Osteocyte (in vitro differentiated cells): ENCODE measurements around the gene RALGPS2. TPM values are rescaled to one million over a fixed set of nuclear protein-coding genes. Genes with fewer than 3 reads are reported as not detected.

Experiments
- DNase-seq: peaks from one replicate; pipeline ENCODE4 v3.0.0; 2021; ENCODE audit warnings: mixed read lengths; ENCODE audit not compliant: unreplicated experiment; ENCODE audit errors: extremely low spot score
- H3K27ac Mint-ChIP-seq: one replicate; pipeline ENCODE4 v1.8.0; 2021; ENCODE audit warnings: mild to moderate bottlenecking, mixed read lengths; ENCODE audit not compliant: unreplicated experiment
- H3K27me3 Mint-ChIP-seq: one replicate; pipeline ENCODE4 v1.8.0; 2021; ENCODE audit warnings: mixed read lengths; ENCODE audit not compliant: unreplicated experiment
- H3K36me3 Mint-ChIP-seq: one replicate; pipeline ENCODE4 v1.8.0; 2021; ENCODE audit warnings: mixed read lengths; ENCODE audit not compliant: unreplicated experiment
- H3K4me1 Mint-ChIP-seq: one replicate; pipeline ENCODE4 v1.8.0; 2021; ENCODE audit warnings: mixed read lengths; ENCODE audit not compliant: unreplicated experiment
- H3K4me3 Mint-ChIP-seq: one replicate; pipeline ENCODE4 v1.8.0; 2021; ENCODE audit warnings: mild to moderate bottlenecking, moderate library complexity, mixed read lengths; ENCODE audit not compliant: unreplicated experiment
- H3K9me3 Mint-ChIP-seq: one replicate; pipeline ENCODE4 v1.8.0; 2021; ENCODE audit warnings: mixed read lengths; ENCODE audit not compliant: unreplicated experiment
- total RNA-seq: library from RNA; stranded (reverse); gene quantifications from 2 replicates; pipeline ENCODE4 v1.2.1, GENCODE V29; 2021
- TF ChIP-seq, protein P1 (sequence below): fragments of 200-600 bp; sonication (generic); IDR thresholded peaks from 2 replicates; pipeline ENCODE4 v1.5.0; 2021; ENCODE audit warnings: antibody characterized with exemption, mild to moderate bottlenecking, moderate library complexity

Gene RALGPS2
- total RNA-seq, 1 donor from 2014 or later: 6.5 TPM

GRCh38 chr1:178726545-178726944 is 1.5 kb downstream of the RALGPS2 start:
- Mint-ChIP-seq H3K4me3 (peak overlapping the region; percentile 80), H3K9me3 (no peaks in the 10 kb centered on the region), H3K27me3 (no peaks in the 10 kb centered on the region), H3K4me1 (peaks cover 19% of the 10 kb centered on the region), H3K27ac (peak overlapping the region; percentile 3), H3K36me3 (peaks cover under 1% of the 10 kb centered on the region)
- no peak for DNase-seq
- TF ChIP-seq, protein P1, sequence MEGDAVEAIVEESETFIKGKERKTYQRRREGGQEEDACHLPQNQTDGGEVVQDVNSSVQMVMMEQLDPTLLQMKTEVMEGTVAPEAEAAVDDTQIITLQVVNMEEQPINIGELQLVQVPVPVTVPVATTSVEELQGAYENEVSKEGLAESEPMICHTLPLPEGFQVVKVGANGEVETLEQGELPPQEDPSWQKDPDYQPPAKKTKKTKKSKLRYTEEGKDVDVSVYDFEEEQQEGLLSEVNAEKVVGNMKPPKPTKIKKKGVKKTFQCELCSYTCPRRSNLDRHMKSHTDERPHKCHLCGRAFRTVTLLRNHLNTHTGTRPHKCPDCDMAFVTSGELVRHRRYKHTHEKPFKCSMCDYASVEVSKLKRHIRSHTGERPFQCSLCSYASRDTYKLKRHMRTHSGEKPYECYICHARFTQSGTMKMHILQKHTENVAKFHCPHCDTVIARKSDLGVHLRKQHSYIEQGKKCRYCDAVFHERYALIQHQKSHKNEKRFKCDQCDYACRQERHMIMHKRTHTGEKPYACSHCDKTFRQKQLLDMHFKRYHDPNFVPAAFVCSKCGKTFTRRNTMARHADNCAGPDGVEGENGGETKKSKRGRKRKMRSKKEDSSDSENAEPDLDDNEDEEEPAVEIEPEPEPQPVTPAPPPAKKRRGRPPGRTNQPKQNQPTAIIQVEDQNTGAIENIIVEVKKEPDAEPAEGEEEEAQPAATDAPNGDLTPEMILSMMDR: no peak

GRCh38 chr1:178727014-178727895 is 2.2 kb downstream of the RALGPS2 start:
- H3K9me3 Mint-ChIP-seq: no peaks in the 10 kb centered on the region

DNA sequence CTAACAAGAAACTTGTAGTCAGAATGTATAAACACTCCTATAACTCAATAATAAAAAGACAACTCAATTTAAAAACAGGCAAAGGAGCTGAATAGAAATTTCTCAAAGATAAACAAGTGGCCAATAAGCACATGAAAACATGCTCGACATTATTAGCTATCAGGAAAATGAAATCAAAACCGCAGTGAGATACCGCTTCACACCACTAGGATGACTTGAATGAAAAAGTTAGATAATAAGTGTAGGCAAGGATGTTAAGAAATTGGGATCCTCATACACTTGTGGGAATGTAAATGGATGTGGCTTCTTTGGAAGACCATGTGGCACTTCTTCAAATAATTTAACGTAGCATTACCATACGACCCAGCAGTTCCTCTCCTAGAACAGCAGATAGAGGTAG is 8.9 kb downstream of the RALGPS2 start:
- no peak for DNase-seq
- H3K4me3 Mint-ChIP-seq: no peak overlapping the region
- H3K27me3 Mint-ChIP-seq: no peaks in the 10 kb centered on the region

More at GRCh38 chr1:178727014-178727895, 2.2 kb downstream of the RALGPS2 start:
- Mint-ChIP-seq H3K27me3 (no peaks in the 10 kb centered on the region), H3K4me1 (peaks cover 19% of the 10 kb centered on the region), H3K36me3 (peaks cover 3% of the 10 kb centered on the region), H3K4me3 (no peak overlapping the region), H3K27ac (no peak overlapping the region)
- DNase-seq: no peak
- TF ChIP-seq, protein P1: no peak

GRCh38 chr1:178738780-178739179 is 13.7 kb downstream of the RALGPS2 start:
- Mint-ChIP-seq H3K9me3 (peaks cover 16% of the 10 kb centered on the region), H3K27ac (no peak overlapping the region), H3K27me3 (no peaks in the 10 kb centered on the region), H3K4me1 (peaks cover 1% of the 10 kb centered on the region), H3K4me3 (no peak overlapping the region), H3K36me3 (peaks cover 20% of the 10 kb centered on the region)
- DNase-seq: no peak
- TF ChIP-seq, protein P1: no peak

More for the DNA sequence above, 8.9 kb downstream of the RALGPS2 start:
- no peaks in the 10 kb centered on the region for H3K9me3 Mint-ChIP-seq
- H3K4me1 Mint-ChIP-seq: no peaks in the 10 kb centered on the region
- H3K27ac Mint-ChIP-seq: no peak overlapping the region
- TF ChIP-seq, protein P1: peak; percentile 23
- peaks cover 4% of the 10 kb centered on the region for H3K36me3 Mint-ChIP-seq

DNA sequence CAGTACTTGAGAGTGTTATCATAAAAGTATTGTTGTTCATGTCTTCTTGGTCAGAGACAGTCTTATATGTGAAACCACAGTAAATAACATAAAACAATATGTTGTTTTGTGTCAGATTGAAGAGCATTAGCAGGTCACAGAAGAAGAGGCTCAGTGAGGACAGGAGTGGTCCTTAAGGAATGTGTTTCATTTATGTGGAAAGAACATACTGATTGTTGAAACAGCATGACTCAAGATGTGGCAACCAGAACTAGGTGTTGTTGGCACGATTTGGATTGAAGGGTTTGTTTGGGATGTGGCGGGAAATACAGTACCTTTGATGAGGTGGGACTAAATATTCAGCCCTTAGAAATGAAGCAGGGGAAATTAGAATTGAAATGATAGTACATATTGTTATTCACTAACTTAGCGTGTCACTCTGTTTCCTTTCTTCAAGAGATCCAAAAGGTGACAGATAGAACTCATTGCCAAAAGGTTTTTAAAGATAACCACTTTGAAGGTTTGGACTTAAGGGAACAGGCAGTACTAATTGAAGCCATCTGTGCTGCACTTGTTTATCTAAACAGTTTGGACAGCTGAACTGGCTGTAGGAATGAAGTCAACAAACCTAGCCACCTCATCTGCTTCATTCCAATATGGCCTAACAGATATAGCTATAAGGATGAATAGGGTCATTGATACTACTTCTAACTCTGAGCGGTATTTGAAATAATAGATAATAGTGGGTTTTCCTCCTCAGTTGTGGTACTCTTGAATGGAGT is 14.4 kb downstream of the RALGPS2 start:
- H3K9me3 Mint-ChIP-seq: peaks cover 20% of the 10 kb centered on the region
- H3K4me3 Mint-ChIP-seq: no peak overlapping the region
- peaks cover 24% of the 10 kb centered on the region for H3K36me3 Mint-ChIP-seq
- TF ChIP-seq, protein P1: no peak
- H3K4me1 Mint-ChIP-seq: peaks cover 1% of the 10 kb centered on the region
- no peaks in the 10 kb centered on the region for H3K27me3 Mint-ChIP-seq
- no peak for DNase-seq
- H3K27ac Mint-ChIP-seq: no peak overlapping the region
